ENCODE data around the gene KIF3A. TPM values are rescaled to one million over a fixed set of nuclear protein-coding genes. Genes with fewer than 3 reads are reported as not detected.

KIF3A gene
- total RNA-seq, 1 experiment from 2014 or later, result 15.2 TPM

- no peaks in the 10 kb centered on the region for H3K9me3 ChIP-seq (ENCODE audit: insufficient read depth, low read depth)
- no peaks in the 10 kb centered on the region for H3K79me2 ChIP-seq (ENCODE audit: low read depth)
- DNase-seq, result no peak
- H3K4me2 ChIP-seq, result no peak overlapping the region
- no peaks in the 10 kb centered on the region for H3K27me3 ChIP-seq (ENCODE audit: insufficient read depth, low read depth)
- H2AFZ ChIP-seq, result no peak overlapping the region
- H3K4me3 ChIP-seq, result no peak overlapping the region
- H4K20me1 ChIP-seq (ENCODE audit: insufficient read depth), result no peaks in the 10 kb centered on the region
- BruUV-seq (replicated peaks), result no TSS peak
- H3K36me3 ChIP-seq (ENCODE audit: low read depth), result no peaks in the 10 kb centered on the region
- no peak overlapping the region for H3K27ac ChIP-seq
- intact Hi-C loops (cut with micrococcal nuclease; ENCODE audit: unreplicated experiment), result loop anchor here (5.0 kb wide), 1 partner anchor 508 kb away; no protein-coding TSS in a partner anchor
- TF ChIP-seq CTCF (conservative IDR thresholded peaks at IDR 0.05) (no peak), EZH2 (IDR thresholded peaks at IDR 0.05; ENCODE audit: low read depth) (no peak)
- CTCF ChIA-PET, result no interaction called here
- POLR2A ChIA-PET (ENCODE audit: unreplicated experiment), result no interaction called here
- no peaks in the 10 kb centered on the region for H3K9me2 ChIP-seq (ENCODE audit: insufficient read depth)
- no peaks in the 10 kb centered on the region for H3K4me1 ChIP-seq (replicated peaks; ENCODE audit: insufficient read depth)
- H3F3A ChIP-seq (ENCODE audit: insufficient read depth, low read depth), result no peaks in the 10 kb centered on the region
Observed at GRCh38 chr5:132690156-132690555, 47.2 kb downstream of the KIF3A start.

- H3K27ac ChIP-seq, result no peak overlapping the region
- intact Hi-C loops (cut with micrococcal nuclease; ENCODE audit: unreplicated experiment), result no loop called here
- no peak overlapping the region for H3K4me2 ChIP-seq
- H3K9me2 ChIP-seq (ENCODE audit: insufficient read depth), result no peaks in the 10 kb centered on the region
- no peaks in the 10 kb centered on the region for H3K79me2 ChIP-seq (ENCODE audit: low read depth)
- no peaks in the 10 kb centered on the region for H3K36me3 ChIP-seq (ENCODE audit: low read depth)
- H2AFZ ChIP-seq, result no peak overlapping the region
- no peaks in the 10 kb centered on the region for H3K27me3 ChIP-seq (ENCODE audit: insufficient read depth, low read depth)
- no peak for DNase-seq
- BruUV-seq (replicated peaks), result no TSS peak
- no peaks in the 10 kb centered on the region for H3K4me1 ChIP-seq (replicated peaks; ENCODE audit: insufficient read depth)
- ChIA-PET POLR2A (ENCODE audit: unreplicated experiment) (no interaction called here), CTCF (no interaction called here)
- TF ChIP-seq CTCF (conservative IDR thresholded peaks at IDR 0.05), result no peak
- no peak for TF ChIP-seq EZH2 (IDR thresholded peaks at IDR 0.05; ENCODE audit: low read depth)
- H3K9me3 ChIP-seq (ENCODE audit: insufficient read depth, low read depth), result no peaks in the 10 kb centered on the region
- H3F3A ChIP-seq (ENCODE audit: insufficient read depth, low read depth), result no peaks in the 10 kb centered on the region
- no peaks in the 10 kb centered on the region for H4K20me1 ChIP-seq (ENCODE audit: insufficient read depth)
- no peak overlapping the region for H3K4me3 ChIP-seq
Observed at GRCh38 chr5:132689513-132689912, 47.8 kb downstream of the KIF3A start.

- Histone ChIP-seq H3K36me3 (ENCODE audit: low read depth) (no peaks in the 10 kb centered on the region), H3K4me2 (no peak overlapping the region), H4K20me1 (ENCODE audit: insufficient read depth) (no peaks in the 10 kb centered on the region), H3K4me3 (no peak overlapping the region), H3K79me2 (ENCODE audit: low read depth) (no peaks in the 10 kb centered on the region), H3K9me3 (ENCODE audit: insufficient read depth, low read depth) (no peaks in the 10 kb centered on the region), H3K9me2 (ENCODE audit: insufficient read depth) (no peaks in the 10 kb centered on the region), H2AFZ (no peak overlapping the region), H3K27ac (no peak overlapping the region), H3F3A (ENCODE audit: insufficient read depth, low read depth) (no peaks in the 10 kb centered on the region), H3K4me1 (replicated peaks; ENCODE audit: insufficient read depth) (no peaks in the 10 kb centered on the region), H3K27me3 (ENCODE audit: insufficient read depth, low read depth) (no peaks in the 10 kb centered on the region)
- DNase-seq, result no peak
- ChIA-PET POLR2A (ENCODE audit: unreplicated experiment) (no interaction called here), CTCF (no interaction called here)
- TF ChIP-seq EZH2 (IDR thresholded peaks at IDR 0.05; ENCODE audit: low read depth) (no peak), CTCF (conservative IDR thresholded peaks at IDR 0.05) (no peak)
- no TSS peak for BruUV-seq (replicated peaks)
- intact Hi-C loops (cut with micrococcal nuclease; ENCODE audit: unreplicated experiment), result no loop called here
Observed at GRCh38 chr5:132688536-132689339, 48.6 kb downstream of the KIF3A start.

Measured in PC-9 (cell line).